Measurements from ENCODE around the gene TIMP3.

DNA sequence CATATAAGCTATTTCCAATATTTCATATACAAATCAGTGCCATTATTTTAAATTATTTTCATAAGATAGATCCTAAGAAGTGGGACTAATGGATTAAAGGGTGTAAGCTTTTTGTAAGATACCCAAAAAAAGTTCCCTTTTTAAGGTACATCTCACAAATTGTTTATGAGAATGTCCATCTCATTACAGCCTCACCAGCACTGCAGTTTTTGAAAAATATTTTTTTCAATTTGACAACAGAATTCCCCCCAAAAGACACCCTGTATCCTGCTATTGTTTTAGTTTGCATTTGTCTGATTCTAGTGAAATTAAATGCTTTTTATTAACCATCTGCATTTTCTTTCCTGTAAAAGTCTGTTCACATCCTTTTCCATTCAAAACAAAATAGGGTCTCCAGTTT is 69.0 kb downstream of the TIMP3 start:
- TF ChIP-seq TCF7L2 (IDR thresholded peaks at IDR 0.05; ENCODE audit: borderline replicate concordance, low read depth, low read length) (no peak), ZNF600 (tag by site-specific recombination; IDR thresholded peaks at IDR 0.05) (no peak), SETDB1 (IDR thresholded peaks at IDR 0.05; ENCODE audit: insufficient read length, low read length) (no peak), ZNF707 (tag by site-specific recombination; IDR thresholded peaks at IDR 0.05) (no peak), ZNF274 (IDR thresholded peaks at IDR 0.05; ENCODE audit: low read length) (no peak), ZNF274 (tag by site-specific recombination; IDR thresholded peaks at IDR 0.05; ENCODE audit: borderline replicate concordance) (no peak)
- TF ChIP-seq, protein P1, sequence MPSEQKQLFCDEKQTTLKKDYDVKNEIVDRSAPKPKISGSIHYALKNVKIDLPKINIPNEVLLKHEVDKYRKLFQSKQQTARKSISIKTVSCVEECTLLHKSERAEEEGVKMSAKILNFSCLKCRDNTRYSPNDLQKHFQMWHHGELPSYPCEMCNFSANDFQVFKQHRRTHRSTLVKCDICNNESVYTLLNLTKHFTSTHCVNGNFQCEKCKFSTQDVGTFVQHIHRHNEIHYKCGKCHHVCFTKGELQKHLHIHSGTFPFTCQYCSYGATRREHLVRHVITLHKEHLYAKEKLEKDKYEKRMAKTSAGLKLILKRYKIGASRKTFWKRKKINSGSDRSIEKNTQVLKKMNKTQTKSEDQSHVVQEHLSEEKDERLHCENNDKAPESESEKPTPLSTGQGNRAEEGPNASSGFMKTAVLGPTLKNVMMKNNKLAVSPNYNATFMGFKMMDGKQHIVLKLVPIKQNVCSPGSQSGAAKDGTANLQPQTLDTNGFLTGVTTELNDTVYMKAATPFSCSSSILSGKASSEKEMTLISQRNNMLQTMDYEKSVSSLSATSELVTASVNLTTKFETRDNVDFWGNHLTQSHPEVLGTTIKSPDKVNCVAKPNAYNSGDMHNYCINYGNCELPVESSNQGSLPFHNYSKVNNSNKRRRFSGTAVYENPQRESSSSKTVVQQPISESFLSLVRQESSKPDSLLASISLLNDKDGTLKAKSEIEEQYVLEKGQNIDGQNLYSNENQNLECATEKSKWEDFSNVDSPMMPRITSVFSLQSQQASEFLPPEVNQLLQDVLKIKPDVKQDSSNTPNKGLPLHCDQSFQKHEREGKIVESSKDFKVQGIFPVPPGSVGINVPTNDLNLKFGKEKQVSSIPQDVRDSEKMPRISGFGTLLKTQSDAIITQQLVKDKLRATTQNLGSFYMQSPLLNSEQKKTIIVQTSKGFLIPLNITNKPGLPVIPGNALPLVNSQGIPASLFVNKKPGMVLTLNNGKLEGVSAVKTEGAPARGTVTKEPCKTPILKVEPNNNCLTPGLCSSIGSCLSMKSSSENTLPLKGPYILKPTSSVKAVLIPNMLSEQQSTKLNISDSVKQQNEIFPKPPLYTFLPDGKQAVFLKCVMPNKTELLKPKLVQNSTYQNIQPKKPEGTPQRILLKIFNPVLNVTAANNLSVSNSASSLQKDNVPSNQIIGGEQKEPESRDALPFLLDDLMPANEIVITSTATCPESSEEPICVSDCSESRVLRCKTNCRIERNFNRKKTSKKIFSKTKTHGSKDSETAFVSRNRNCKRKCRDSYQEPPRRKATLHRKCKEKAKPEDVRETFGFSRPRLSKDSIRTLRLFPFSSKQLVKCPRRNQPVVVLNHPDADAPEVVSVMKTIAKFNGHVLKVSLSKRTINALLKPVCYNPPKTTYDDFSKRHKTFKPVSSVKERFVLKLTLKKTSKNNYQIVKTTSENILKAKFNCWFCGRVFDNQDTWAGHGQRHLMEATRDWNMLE (tag by site-specific recombination; conservative IDR thresholded peaks at IDR 0.05; ENCODE audit: low read depth), result no peak
- TF ChIP-seq, protein P2, sequence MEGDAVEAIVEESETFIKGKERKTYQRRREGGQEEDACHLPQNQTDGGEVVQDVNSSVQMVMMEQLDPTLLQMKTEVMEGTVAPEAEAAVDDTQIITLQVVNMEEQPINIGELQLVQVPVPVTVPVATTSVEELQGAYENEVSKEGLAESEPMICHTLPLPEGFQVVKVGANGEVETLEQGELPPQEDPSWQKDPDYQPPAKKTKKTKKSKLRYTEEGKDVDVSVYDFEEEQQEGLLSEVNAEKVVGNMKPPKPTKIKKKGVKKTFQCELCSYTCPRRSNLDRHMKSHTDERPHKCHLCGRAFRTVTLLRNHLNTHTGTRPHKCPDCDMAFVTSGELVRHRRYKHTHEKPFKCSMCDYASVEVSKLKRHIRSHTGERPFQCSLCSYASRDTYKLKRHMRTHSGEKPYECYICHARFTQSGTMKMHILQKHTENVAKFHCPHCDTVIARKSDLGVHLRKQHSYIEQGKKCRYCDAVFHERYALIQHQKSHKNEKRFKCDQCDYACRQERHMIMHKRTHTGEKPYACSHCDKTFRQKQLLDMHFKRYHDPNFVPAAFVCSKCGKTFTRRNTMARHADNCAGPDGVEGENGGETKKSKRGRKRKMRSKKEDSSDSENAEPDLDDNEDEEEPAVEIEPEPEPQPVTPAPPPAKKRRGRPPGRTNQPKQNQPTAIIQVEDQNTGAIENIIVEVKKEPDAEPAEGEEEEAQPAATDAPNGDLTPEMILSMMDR (tag by site-specific recombination; IDR thresholded peaks at IDR 0.05), result no peak

Data from HEK293 (cell line).